HG03439 (cell line): Measurements from ENCODE around the gene RFX7.

ENCODE experiments used
- ATAC-seq: cut with Tn5 transposase; IDR thresholded peaks from one replicate; pipeline ENCODE4 v1.9.1; 2021; ENCODE audit warnings: mild to moderate bottlenecking, moderate library complexity; ENCODE audit not compliant: unreplicated experiment

The RFX7 gene

GRCh38 chr15:56052395-56053045, 191.2 kb downstream of the RFX7 start:
- ATAC-seq: no peak

- ATAC-seq: no peak
Measured at GRCh38 chr15:56051676-56052075, 192.0 kb downstream of the RFX7 start.

- ATAC-seq: no peak
Measured at GRCh38 chr15:56049577-56049976, 194.1 kb downstream of the RFX7 start.

- no peak for ATAC-seq
Measured at GRCh38 chr15:56047354-56047753, 196.3 kb downstream of the RFX7 start.

- no peak for ATAC-seq
Measured at GRCh38 chr15:56045068-56045748, 198.5 kb downstream of the RFX7 start.

- ATAC-seq: no peak
Measured at GRCh38 chr15:56042982-56043980, 200.4 kb downstream of the RFX7 start.

GRCh38 chr15:56042498-56042897, 201.2 kb downstream of the RFX7 start:
- no peak for ATAC-seq

GRCh38 chr15:56042031-56042430, 201.6 kb downstream of the RFX7 start:
- ATAC-seq: no peak

GRCh38 chr15:56040081-56041035, 203.3 kb downstream of the RFX7 start:
- no peak for ATAC-seq

- no peak for ATAC-seq
Measured at GRCh38 chr15:56038707-56039106, 205.0 kb downstream of the RFX7 start.

- ATAC-seq: no peak
Measured at GRCh38 chr15:56038015-56038414, 205.7 kb downstream of the RFX7 start.
